Measurements from ENCODE around the gene AMZ2.
A peak's percentile ranks its signal among the peaks of the same experiment; 100 is the strongest.

AMZ2 gene

DNA sequence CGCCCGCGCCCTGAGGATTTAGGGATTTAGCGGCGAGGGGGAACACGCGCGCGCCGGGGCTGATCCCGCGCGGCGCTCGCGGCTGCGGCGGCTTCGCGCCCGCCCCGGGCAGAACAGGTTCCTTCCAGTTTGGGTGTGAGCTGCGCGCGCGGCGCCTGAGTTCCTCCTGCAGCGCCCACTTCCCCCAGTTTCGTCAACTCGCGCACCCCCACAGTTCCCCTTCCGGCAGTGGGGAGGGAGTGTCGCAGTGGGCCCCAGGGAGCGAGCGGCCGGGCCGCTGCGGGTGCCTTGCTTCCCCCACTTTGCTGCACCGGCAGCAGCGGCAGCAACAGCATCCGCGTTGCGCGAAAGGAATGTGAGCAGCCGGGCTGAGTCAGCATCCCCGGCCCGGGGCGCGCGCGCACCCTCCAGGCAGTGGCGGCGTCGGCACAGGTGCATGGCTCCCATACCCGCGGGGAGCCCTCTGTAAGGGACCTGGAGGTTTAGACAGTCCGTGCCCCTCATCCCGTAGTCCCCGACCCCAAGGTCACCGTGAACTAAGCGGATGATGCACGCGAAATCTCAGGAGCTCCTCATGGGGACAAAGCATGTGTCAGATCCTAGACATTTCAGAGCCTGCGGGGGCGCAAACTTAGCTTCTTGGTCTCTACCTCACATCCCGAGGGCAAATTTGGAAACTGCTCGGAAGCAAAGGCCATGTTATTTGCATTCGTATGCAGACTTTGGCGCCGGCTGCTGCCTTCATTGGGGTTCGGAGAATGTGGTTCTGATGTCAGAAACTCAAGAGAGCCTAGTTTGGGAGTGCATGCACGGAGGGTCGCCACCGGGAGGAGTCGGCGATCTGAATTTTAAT lies 44.2 kb downstream of the AMZ2 start:
- peak; percentile 92 for DNase-seq

GRCh38 chr17:68292689-68293040 lies 44.8 kb downstream of the AMZ2 start:
- no peak for DNase-seq

- DNase-seq = no peak
Measured at GRCh38 chr17:68293490-68294195, 45.8 kb downstream of the AMZ2 start.

GRCh38 chr17:68294196-68294555 lies 46.3 kb downstream of the AMZ2 start:
- no peak for DNase-seq

- DNase-seq = no peak
Measured at GRCh38 chr17:68294617-68295016, 46.8 kb downstream of the AMZ2 start.

GRCh38 chr17:68295086-68295485 lies 47.2 kb downstream of the AMZ2 start:
- DNase-seq = no peak

GRCh38 chr17:68296217-68297191 lies 48.7 kb downstream of the AMZ2 start:
- peak; percentile 66 for DNase-seq

DNA sequence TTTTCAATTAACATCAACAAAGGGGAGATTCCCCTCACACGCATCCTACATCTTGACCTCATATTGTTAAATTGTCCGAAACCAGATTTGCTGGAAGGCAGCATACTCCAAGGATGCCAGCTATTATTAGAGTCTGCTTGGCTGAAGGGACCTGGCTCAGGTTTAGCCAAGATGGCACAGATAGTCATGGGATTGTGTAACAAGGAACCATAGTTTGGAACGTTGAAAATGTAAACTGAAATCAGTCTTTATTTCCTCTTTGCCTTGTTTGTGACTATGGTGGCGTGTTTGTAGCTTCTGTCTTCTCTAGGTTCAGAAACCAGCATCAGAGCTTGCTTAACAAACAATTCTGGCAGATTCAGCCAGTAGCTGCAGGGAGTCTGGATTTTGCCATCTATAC lies 49.4 kb downstream of the AMZ2 start:
- DNase-seq = no peak

- no peak for DNase-seq
Measured at GRCh38 chr17:68298601-68299000, 50.8 kb downstream of the AMZ2 start.

DNA sequence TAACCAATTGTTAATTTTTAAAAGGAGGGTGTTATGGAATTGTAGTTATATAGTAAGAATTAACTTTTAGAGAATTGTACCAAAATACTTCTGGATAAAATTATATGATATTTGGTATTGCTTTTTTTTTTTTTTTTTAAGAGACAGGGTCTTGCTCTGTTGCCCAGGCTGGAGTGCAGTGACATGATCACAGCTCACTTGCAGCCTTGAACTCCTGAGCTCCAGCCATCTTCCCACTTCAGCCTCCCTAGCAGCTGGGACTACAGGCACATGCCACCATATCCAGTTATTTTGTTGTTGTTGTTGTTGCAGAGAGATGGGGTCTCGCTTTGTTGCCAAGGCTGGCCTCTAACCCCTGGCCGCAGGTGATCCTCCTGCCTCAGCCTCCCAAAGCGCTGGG lies 52.0 kb downstream of the AMZ2 start:
- no peak for DNase-seq

- no peak for DNase-seq
Measured at GRCh38 chr17:68301438-68301959, 53.7 kb downstream of the AMZ2 start.

GRCh38 chr17:68302066-68302564 lies 54.3 kb downstream of the AMZ2 start:
- no peak for DNase-seq

GRCh38 chr17:68302666-68303065 lies 54.8 kb downstream of the AMZ2 start:
- DNase-seq = no peak

DNA sequence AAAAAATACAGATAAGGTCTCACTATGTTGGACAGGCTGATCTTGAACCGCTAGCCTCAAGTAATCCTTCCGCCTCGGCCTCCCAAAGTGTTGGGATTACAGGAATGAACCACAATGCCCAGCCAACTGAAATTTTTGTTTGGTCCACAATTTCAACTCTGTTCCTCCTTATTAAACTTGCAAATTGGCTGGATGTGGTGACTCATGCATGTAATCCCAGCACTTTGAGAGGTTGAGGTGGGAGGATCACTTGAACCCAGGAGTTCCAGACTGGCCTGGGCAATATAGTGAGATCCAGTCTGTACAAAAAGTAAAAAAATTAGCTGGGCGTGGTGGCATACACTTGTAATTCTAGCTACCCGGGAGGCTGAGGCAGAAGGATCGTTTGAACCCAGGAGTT lies 56.9 kb downstream of the AMZ2 start:
- no peak for DNase-seq

GRCh38 chr17:68305142-68305541 lies 57.3 kb downstream of the AMZ2 start:
- DNase-seq = no peak
